Endothelial cell (in vitro differentiated cells): ENCODE data around the gene ZNF423. TPM values are rescaled to one million over a fixed set of nuclear protein-coding genes. Genes with fewer than 3 reads are reported as not detected.
A peak's percentile ranks its signal among the peaks of the same experiment; 100 is the strongest.

Experiments used
- DNase-seq: peaks from one replicate; pipeline ENCODE4 v3.0.0; 2021; ENCODE audit warnings: low spot score
- H3K27ac Mint-ChIP-seq: one replicate; pipeline ENCODE4 v1.8.0; 2021; ENCODE audit warnings: mixed read lengths, inconsistent platforms; ENCODE audit not compliant: unreplicated experiment
- H3K27me3 Mint-ChIP-seq: one replicate; pipeline ENCODE4 v1.8.0; 2021; ENCODE audit warnings: mild to moderate bottlenecking, moderate library complexity, mixed read lengths, inconsistent platforms; ENCODE audit not compliant: unreplicated experiment
- H3K36me3 Mint-ChIP-seq: one replicate; pipeline ENCODE4 v1.8.0; 2021; ENCODE audit warnings: mild to moderate bottlenecking, low read depth, mixed read lengths, inconsistent platforms; ENCODE audit not compliant: unreplicated experiment
- H3K4me1 Mint-ChIP-seq: one replicate; pipeline ENCODE4 v1.8.0; 2021; ENCODE audit warnings: mild to moderate bottlenecking, mixed read lengths, inconsistent platforms; ENCODE audit not compliant: unreplicated experiment
- H3K4me3 Mint-ChIP-seq: one replicate; pipeline ENCODE4 v1.8.0; 2021; ENCODE audit warnings: mild to moderate bottlenecking, mixed read lengths, inconsistent platforms; ENCODE audit not compliant: unreplicated experiment
- H3K9me3 Mint-ChIP-seq: one replicate; pipeline ENCODE4 v1.8.0; 2021; ENCODE audit warnings: mixed read lengths, inconsistent platforms; ENCODE audit not compliant: unreplicated experiment
- total RNA-seq: library from RNA; stranded (reverse); fragmentation: NEBNext Ultra II Directional; extraction: Animal tissue kit (Norgen Biotek cat#: 25700); gene quantifications from one replicate; pipeline ENCODE4 v1.2.1, GENCODE V29; 2021; ENCODE audit not compliant: unreplicated experiment
- TF ChIP-seq, protein P1 (sequence below): fragments of 200-600 bp; sonication (generic); IDR thresholded peaks from one replicate; pipeline ENCODE4 v1.5.0; 2021; ENCODE audit warnings: antibody characterized with exemption; ENCODE audit not compliant: unreplicated experiment

The ZNF423 gene
- total RNA-seq, 1 donor from 2014 or later = 44.8 TPM

DNA sequence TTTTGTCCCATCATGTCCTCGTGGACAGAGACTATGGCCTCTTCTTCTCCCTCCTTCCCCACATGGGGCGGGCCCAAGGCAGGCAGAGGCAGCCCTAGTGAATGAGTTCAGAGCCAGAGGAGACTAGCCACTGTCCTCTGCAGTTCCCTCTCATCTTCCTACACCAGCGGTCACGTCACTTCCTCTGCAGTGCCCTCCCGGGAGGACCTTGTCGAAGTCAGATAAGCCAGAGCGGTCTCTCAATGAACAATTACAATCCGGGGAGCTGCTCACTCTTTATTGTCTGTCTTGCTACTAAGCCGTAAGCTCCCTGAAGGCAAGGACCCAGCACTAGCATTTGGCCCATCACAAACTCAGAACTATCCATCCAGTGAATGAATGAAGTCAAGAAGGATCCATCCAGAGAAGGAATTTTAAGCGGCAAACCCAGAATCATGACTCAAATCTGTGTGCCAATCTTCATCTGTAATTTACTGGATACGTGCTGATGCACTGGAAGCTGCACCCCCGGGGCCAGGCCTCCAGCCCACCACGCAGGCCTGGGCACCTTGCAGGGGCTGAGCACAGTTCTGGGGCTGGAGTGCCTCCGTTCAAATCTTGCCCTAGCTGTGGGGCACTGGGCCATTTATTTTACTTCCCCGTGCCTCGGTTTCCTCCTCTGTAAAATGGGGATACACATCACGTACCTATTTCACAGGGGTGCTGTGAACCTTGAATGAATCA lies 18.1 kb downstream of the ZNF423 start:
- H3K9me3 Mint-ChIP-seq = no peaks in the 10 kb centered on the region
- H3K4me1 Mint-ChIP-seq = peaks cover 54% of the 10 kb centered on the region
- H3K36me3 Mint-ChIP-seq = peaks cover 5% of the 10 kb centered on the region
- peak; percentile 31 for DNase-seq
- TF ChIP-seq, protein P1, sequence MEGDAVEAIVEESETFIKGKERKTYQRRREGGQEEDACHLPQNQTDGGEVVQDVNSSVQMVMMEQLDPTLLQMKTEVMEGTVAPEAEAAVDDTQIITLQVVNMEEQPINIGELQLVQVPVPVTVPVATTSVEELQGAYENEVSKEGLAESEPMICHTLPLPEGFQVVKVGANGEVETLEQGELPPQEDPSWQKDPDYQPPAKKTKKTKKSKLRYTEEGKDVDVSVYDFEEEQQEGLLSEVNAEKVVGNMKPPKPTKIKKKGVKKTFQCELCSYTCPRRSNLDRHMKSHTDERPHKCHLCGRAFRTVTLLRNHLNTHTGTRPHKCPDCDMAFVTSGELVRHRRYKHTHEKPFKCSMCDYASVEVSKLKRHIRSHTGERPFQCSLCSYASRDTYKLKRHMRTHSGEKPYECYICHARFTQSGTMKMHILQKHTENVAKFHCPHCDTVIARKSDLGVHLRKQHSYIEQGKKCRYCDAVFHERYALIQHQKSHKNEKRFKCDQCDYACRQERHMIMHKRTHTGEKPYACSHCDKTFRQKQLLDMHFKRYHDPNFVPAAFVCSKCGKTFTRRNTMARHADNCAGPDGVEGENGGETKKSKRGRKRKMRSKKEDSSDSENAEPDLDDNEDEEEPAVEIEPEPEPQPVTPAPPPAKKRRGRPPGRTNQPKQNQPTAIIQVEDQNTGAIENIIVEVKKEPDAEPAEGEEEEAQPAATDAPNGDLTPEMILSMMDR = no peak
- H3K4me3 Mint-ChIP-seq = peak overlapping the region; percentile 19
- peak overlapping the region; percentile 75 for H3K27ac Mint-ChIP-seq
- H3K27me3 Mint-ChIP-seq = peaks cover 18% of the 10 kb centered on the region

DNA sequence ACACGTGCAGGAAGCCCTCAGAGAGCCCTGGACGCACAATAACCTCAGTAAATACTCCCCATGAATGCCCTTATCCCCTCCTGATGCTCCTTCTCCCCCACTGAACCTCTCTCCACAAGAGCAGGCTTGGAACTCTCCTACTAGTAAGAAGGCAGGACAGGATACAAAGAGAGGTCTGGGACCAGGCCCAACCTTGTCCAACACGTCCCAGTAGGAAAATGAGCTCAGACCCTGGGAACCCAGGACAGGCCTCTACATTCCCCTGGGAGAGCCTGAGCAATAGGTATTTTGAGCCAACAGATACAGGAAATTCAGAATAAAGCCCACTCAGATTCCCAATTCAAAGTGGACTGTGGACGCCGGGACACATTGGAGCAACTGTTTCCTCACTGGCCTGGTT lies 19.2 kb downstream of the ZNF423 start:
- Mint-ChIP-seq H3K9me3 (no peaks in the 10 kb centered on the region), H3K36me3 (peaks cover 5% of the 10 kb centered on the region), H3K4me3 (no peak overlapping the region), H3K27me3 (peaks cover 18% of the 10 kb centered on the region), H3K27ac (peak overlapping the region; percentile 57), H3K4me1 (peaks cover 63% of the 10 kb centered on the region)
- TF ChIP-seq, protein P1 = no peak
- DNase-seq = no peak

DNA sequence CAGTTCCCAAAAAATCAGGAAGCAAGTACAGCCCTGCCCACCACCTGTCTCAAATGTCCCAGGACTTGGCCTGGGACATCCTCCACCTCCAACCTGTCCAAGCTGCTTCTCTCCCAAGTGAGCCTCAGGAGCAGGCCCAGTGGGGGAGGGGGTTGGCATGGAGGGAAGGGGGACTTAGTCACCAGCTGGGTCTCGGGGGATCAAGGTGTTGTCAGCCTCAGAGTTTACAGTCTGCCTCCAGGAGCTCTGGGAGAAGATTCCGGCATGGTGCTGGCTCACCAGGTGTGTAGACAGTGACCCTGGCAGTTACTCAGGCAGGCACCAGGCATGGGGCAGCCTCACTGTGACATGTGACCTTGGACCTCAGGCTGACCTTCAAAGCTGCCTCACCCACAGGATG lies 19.7 kb downstream of the ZNF423 start:
- H3K27ac Mint-ChIP-seq = no peak overlapping the region

DNA sequence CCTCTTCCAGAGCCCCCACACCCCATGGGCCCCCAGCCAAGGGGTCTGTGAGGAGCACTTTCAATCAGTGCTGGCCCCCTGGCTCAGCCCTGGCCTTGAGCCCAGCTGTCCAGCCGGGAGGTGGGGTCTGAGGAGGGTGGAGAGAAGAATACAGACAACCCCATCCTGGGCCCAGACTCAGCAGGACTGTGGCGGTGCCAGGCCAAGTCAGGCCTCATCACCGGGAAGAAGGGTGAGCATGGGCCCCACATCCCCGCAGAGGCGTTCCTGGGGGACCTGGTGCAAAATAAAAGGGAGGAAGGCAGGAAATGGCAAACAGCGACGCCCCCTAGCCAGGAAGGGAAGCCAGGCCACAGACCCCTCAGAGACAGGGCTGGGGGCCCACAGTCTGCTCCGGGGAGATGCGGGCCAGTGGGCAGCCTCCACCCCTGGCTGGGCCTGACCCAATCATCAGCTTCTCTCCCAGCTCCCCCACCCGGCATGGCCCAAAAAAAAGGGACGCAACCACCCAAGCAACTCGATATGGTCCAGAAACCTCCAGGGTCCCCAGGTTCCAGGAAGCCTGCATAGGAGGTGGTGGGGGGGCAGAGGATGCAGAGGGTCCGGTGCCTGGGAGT lies 20.6 kb downstream of the ZNF423 start:
- H3K27me3 Mint-ChIP-seq = peaks cover 13% of the 10 kb centered on the region
- peaks cover 60% of the 10 kb centered on the region for H3K4me1 Mint-ChIP-seq
- H3K9me3 Mint-ChIP-seq = no peaks in the 10 kb centered on the region
- peaks cover 12% of the 10 kb centered on the region for H3K36me3 Mint-ChIP-seq
- peak overlapping the region; percentile 18 for H3K27ac Mint-ChIP-seq
- DNase-seq = peak; percentile 31
- no peak overlapping the region for H3K4me3 Mint-ChIP-seq
- TF ChIP-seq, protein P1 = no peak

More for the DNA sequence above, 19.7 kb downstream of the ZNF423 start:
- H3K9me3 Mint-ChIP-seq = no peaks in the 10 kb centered on the region
- H3K4me1 Mint-ChIP-seq = peaks cover 62% of the 10 kb centered on the region
- no peak for DNase-seq
- H3K4me3 Mint-ChIP-seq = no peak overlapping the region
- peaks cover 9% of the 10 kb centered on the region for H3K36me3 Mint-ChIP-seq
- peaks cover 16% of the 10 kb centered on the region for H3K27me3 Mint-ChIP-seq
- TF ChIP-seq, protein P1 = no peak

DNA sequence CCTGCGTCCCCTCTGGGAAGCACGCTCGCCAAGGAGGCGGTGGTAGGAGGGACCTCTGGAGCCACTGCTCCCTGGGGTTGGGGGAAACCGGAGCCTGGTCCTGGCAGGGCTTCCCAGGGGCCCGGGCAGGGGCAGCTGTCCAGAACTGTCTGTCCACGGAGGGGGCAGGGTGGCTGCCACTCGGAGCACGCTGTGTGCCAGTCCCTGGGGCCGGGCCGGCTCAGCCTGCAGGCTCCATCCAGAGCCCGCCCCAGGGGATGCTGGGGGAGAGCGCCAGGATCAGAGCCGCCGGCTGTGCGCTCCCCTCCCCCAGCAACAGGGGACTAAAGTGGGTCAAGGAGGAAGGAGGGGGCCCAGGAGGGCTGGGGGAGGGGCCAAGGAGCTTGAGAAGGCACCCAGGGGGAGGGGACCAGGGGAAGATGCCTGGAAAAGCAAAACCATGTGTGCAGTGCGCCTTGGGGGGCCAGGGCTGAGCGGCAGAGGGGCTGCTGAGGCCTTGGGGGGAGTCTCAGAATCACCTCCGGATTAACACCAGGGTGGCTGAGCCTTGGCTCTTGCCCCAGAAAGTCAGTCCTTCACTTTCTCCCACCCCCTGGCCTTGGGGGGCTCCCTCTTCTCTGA lies 21.3 kb downstream of the ZNF423 start:
- peaks cover 56% of the 10 kb centered on the region for H3K4me1 Mint-ChIP-seq
- no peak for DNase-seq
- no peak overlapping the region for H3K4me3 Mint-ChIP-seq

More for the DNA sequence above, 21.3 kb downstream of the ZNF423 start:
- peaks cover 14% of the 10 kb centered on the region for H3K27me3 Mint-ChIP-seq
- H3K27ac Mint-ChIP-seq = no peak overlapping the region
- peaks cover 15% of the 10 kb centered on the region for H3K36me3 Mint-ChIP-seq
- peaks cover 3% of the 10 kb centered on the region for H3K9me3 Mint-ChIP-seq
- TF ChIP-seq, protein P1 = no peak
